Measurements from ENCODE around the gene WFDC1.

The WFDC1 gene

DNA sequence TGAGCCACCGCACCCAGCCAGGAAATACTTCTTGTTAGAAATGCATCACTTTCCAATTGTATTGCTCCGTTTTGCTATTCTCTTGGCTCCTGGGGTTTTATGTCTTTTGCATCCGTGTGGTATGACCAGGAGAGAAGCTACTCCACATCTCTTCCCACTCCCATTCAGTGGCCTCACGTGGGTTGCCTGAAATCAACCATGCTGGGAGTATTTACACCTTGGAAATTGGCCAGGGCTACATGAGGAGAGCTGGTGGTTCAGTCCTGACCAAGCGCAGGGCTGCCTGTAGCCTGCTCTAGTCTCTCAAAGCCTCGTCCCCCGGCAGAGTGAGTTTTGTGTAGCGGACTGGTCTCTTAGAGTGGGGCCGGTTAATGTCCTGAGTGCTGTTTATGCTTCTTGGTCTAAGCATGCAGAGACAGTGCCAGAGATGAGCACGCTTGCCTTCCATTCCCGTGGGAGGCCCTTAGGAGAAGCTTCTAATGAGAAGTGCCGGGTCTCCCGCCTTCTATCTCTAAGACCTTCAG is 3.8 kb downstream of the WFDC1 start:
- TF ChIP-seq, protein P1, sequence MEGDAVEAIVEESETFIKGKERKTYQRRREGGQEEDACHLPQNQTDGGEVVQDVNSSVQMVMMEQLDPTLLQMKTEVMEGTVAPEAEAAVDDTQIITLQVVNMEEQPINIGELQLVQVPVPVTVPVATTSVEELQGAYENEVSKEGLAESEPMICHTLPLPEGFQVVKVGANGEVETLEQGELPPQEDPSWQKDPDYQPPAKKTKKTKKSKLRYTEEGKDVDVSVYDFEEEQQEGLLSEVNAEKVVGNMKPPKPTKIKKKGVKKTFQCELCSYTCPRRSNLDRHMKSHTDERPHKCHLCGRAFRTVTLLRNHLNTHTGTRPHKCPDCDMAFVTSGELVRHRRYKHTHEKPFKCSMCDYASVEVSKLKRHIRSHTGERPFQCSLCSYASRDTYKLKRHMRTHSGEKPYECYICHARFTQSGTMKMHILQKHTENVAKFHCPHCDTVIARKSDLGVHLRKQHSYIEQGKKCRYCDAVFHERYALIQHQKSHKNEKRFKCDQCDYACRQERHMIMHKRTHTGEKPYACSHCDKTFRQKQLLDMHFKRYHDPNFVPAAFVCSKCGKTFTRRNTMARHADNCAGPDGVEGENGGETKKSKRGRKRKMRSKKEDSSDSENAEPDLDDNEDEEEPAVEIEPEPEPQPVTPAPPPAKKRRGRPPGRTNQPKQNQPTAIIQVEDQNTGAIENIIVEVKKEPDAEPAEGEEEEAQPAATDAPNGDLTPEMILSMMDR (IDR thresholded peaks at IDR 0.05; ENCODE audit: low read depth, low read length, missing control alignments): no peak
- no peak for DNase-seq (ENCODE audit: low read depth)
- no peak overlapping the region for H3K4me3 ChIP-seq (ENCODE audit: low read depth, low read length)

DNA sequence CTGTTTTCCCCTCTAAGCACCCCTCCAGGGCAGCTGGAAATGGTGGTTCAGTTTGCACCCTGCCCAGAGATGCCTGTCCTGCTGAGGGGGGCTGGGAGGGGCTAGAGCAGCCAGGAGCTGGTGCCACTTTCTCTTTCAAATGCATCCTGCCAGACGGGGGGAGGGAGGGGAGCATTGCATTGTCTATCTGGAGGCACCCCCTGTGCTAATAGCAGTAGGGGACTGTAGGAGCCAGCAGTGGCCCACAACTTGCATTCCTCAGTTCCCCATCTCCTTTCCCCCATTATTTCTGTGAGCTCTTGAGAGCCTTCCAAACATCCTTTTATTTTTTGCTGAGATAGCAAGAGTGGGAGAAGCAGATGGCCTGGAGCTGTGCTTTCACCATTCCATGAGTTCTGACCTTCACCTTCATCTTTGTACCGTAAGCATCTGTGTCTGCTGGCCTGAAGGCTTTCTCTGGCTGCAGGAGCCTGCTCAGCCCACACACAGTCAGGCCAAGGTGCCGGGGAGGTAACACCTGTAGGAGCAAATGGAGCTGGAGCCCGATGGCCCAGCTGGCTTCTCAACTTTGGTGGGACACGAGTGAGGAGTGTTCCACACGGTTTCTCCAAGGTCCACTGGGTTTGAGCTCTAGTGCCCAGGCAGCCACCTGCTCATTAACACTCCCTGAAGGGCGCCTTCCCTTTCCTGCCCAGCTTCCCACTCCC is 5.2 kb downstream of the WFDC1 start:
- no peak for DNase-seq (ENCODE audit: low read depth)
- no peak overlapping the region for H3K4me3 ChIP-seq (ENCODE audit: low read depth, low read length)
- TF ChIP-seq, protein P1 (IDR thresholded peaks at IDR 0.05; ENCODE audit: low read depth, low read length, missing control alignments): no peak

DNA sequence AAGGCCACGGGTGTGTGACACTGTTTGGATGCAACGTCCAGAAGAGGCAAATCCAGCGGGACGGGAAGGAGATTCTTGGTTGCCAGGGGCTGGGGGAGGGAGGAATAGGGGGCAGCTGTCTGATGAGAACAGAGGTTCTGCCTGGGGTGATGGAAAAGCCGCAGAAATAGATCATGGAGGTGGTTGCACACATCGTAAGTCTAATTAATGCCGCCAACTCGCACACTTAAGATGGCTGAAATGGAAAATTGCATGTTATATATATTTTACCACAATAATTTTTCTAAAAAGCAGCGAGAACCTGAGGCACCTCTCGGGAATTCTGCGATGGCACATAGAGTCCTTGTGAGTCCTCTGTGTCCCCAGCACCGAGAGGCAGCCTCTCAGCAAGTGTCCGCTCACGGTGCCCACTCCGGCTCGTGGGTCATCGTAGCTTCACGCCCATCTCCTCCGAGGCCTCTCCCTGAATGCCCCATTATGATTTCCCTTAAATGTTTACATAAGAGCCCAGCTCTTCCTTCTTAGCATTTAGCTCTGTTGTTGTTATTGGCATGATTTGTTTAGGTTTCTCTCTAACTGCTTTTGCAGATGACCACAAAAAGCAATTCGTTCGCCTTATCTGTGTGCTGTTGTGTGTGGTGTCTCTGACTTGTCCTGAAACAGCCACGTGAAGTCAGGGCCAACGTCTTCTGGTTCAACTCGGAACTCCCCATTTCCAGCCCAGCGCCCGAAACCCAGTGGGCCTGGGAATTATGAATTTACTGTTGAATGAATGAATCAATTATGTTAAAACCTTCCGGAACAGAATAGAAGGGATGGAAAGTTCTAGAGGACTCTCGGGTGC is 7.7 kb downstream of the WFDC1 start:
- TF ChIP-seq, protein P1 (IDR thresholded peaks at IDR 0.05; ENCODE audit: low read depth, low read length, missing control alignments): no peak
- H3K4me3 ChIP-seq (ENCODE audit: low read depth, low read length): no peak overlapping the region

DNA sequence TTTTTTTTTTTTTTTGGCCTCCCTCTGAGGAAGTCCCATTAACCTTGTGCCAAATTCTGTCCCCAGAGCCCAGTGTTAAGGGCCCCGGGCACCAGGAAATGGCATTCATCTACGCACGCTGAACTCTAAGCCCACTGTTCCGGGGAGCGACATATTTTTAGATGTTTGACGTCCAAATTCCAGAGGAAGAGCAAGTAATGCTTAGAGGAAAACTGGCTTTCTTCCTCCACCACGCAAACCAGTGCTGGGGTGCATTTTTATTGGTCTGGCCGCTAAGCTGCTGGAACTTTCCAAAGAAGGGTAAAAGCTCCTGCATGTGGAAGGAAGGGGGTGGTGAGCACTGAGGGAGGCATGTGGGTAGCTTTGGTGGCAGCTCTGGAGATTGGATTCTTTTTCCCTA is 8.3 kb downstream of the WFDC1 start:
- DNase-seq (ENCODE audit: low read depth): no peak
- H3K4me3 ChIP-seq (ENCODE audit: low read depth, low read length): no peak overlapping the region
- TF ChIP-seq, protein P1 (IDR thresholded peaks at IDR 0.05; ENCODE audit: low read depth, low read length, missing control alignments): no peak

More for the DNA sequence above, 7.7 kb downstream of the WFDC1 start:
- DNase-seq (ENCODE audit: low read depth): no peak

DNA sequence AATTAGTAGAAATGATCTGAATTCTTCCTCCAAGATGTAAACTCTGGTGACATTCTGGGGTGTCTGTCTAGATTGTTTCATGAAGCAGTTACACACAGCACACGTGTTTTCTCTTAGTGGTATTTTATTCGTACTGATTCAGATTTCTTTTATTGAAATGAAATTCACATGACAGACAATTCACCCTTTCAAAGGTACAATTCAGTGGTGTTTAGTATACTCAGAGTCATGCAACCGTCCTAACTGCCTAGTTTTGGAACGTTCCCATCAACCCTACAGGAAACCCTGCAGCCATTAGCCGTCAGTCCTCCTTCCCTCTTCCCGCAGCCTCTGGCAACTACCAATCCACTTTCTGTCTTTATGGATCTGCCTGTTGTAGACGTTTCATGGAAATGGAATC is 8.8 kb downstream of the WFDC1 start:
- H3K4me3 ChIP-seq (ENCODE audit: low read depth, low read length): no peak overlapping the region
- TF ChIP-seq, protein P1 (IDR thresholded peaks at IDR 0.05; ENCODE audit: low read depth, low read length, missing control alignments): no peak
- DNase-seq (ENCODE audit: low read depth): no peak

DNA sequence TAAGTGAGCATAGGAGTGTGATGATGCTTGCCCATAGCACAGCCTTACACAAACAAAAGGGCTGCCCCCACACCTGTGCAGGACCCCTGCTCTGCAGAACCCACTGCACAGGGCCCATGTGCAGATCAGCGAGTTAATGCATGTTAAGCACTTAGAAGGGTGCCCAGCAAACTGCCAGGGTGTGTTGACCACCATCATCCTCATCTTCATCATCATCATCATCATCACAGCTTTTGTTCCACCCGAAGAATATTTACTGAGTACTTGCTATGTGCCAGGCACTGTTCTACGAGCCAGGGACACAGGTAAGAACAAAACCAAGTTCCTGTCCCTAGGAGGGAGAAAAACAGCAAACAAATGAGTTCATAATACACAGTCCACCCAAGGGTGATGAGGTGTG is 11.9 kb downstream of the WFDC1 start:
- no peak for DNase-seq (ENCODE audit: low read depth)
- TF ChIP-seq, protein P1 (IDR thresholded peaks at IDR 0.05; ENCODE audit: low read depth, low read length, missing control alignments): no peak
- H3K4me3 ChIP-seq (ENCODE audit: low read depth, low read length): no peak overlapping the region
